C1 segment of cervical spinal cord (tissue), 14 donors: Measurements from ENCODE around the gene VMP1.

ENCODE experiments used
- DNase-seq, 14 donors: peaks; one replicate each; lab custom pipeline; 2025; lab: John Stamatoyannopoulos, UW

Gene VMP1

GRCh38 chr17:59707149-59707970 is at the start of gene VMP1, which contains the start of gene PTRH2:
Gene VMP1, plus strand, starts transcription at chr17:59707654. Its CDS starts 23,793 bp downstream, at chr17:59731447.
Gene PTRH2, minus strand, starts transcription at chr17:59707430. Its CDS starts 9,452 bp downstream, at chr17:59697978.
- peak; percentile 75 to 99 (median 96) for DNase-seq

GRCh38 chr17:59666235-59666634 is 41.2 kb upstream of the VMP1 start:
- DNase-seq, result no peak

- DNase-seq, result no peak
These were observed 38.6 kb upstream of the VMP1 start for GRCh38 chr17:59668816-59669215.

- DNase-seq, result no peak
These were observed 38.0 kb upstream of the VMP1 start for GRCh38 chr17:59669411-59669810.

GRCh38 chr17:59669944-59670343 is 37.5 kb upstream of the VMP1 start:
- DNase-seq, result no peak

GRCh38 chr17:59671386-59671785 is 36.1 kb upstream of the VMP1 start:
- DNase-seq, result no peak

GRCh38 chr17:59675231-59675630 is 32.2 kb upstream of the VMP1 start:
- no peak for DNase-seq

GRCh38 chr17:59676716-59677115 is 30.7 kb upstream of the VMP1 start:
- DNase-seq, result no peak

- DNase-seq, result no peak
These were observed 28.5 kb upstream of the VMP1 start for GRCh38 chr17:59678918-59679317.

GRCh38 chr17:59680314-59680713 is 27.1 kb upstream of the VMP1 start:
- DNase-seq, result no peak

GRCh38 chr17:59683283-59683682 is 24.2 kb upstream of the VMP1 start:
- no peak for DNase-seq

- no peak for DNase-seq
These were observed 22.5 kb upstream of the VMP1 start for GRCh38 chr17:59684967-59685366.

GRCh38 chr17:59688008-59688407 is 19.4 kb upstream of the VMP1 start:
- no peak for DNase-seq

- no peak for DNase-seq
These were observed 19.0 kb upstream of the VMP1 start for GRCh38 chr17:59688496-59688895.

GRCh38 chr17:59693582-59693981 is 13.9 kb upstream of the VMP1 start:
- no peak for DNase-seq

- no peak for DNase-seq
These were observed 13.1 kb upstream of the VMP1 start for GRCh38 chr17:59694344-59694743.

GRCh38 chr17:59695945-59696681 is 11.3 kb upstream of the VMP1 start:
- DNase-seq, result no peak

- no peak for DNase-seq
These were observed 10.7 kb upstream of the VMP1 start for GRCh38 chr17:59696682-59697277.

- DNase-seq, result no peak
These were observed 9.3 kb upstream of the VMP1 start for GRCh38 chr17:59698143-59698542.

GRCh38 chr17:59699218-59699617 is 8.2 kb upstream of the VMP1 start:
- DNase-seq, result no peak

- no peak for DNase-seq
These were observed 7.7 kb upstream of the VMP1 start for GRCh38 chr17:59699786-59700185.

- no peak for DNase-seq
These were observed 5.2 kb upstream of the VMP1 start for GRCh38 chr17:59702304-59702703.
